Neural cell (in vitro differentiated cells): ENCODE data around the gene ADARB2.

ENCODE experiments used
- CTCF ChIP-seq: fragments of 450-650 bp; IDR thresholded peaks from 2 replicates; pipeline ENCODE4 v1.5.1; 2014; ENCODE audit warnings: antibody characterized with exemption, mild to moderate bottlenecking, moderate library complexity; ENCODE audit not compliant: poor library complexity, severe bottlenecking
- EP300 ChIP-seq: fragments of 450-650 bp; conservative IDR thresholded peaks from 2 replicates; pipeline ENCODE4 v1.6.1; 2014; ENCODE audit warnings: antibody characterized with exemption, mild to moderate bottlenecking, moderate library complexity; ENCODE audit not compliant: poor library complexity, severe bottlenecking
- EZH2 ChIP-seq: fragments of 200-600, 300-800 bp; shearing (Covaris generic), sonication (generic); IDR thresholded peaks from 2 replicates; pipeline ENCODE4 v1.6.1; 2014; ENCODE audit warnings: antibody characterized with exemption, low read length, borderline replicate concordance, mild to moderate bottlenecking; ENCODE audit not compliant: insufficient read depth, poor library complexity, severe bottlenecking
- MXI1 ChIP-seq: fragments of 450-650 bp; conservative IDR thresholded peaks from 2 replicates; pipeline ENCODE4 v1.6.1; 2014; ENCODE audit warnings: antibody characterized with exemption, mild to moderate bottlenecking; ENCODE audit not compliant: poor library complexity, severe bottlenecking
- REST ChIP-seq: IDR thresholded peaks from 2 replicates; pipeline ENCODE4 v1.6.1; 2012; ENCODE audit warnings: borderline replicate concordance

GRCh38 chr10:1394155-1394912 is 343.0 kb downstream of the ADARB2 start:
- TF ChIP-seq EP300 (no peak), CTCF (no peak), REST (no peak), MXI1 (no peak), EZH2 (no peak)
